HG03196 (cell line): ENCODE data around the gene DKK3.

Experiments used
- ATAC-seq: cut with Tn5 transposase; IDR thresholded peaks from one replicate; pipeline ENCODE4 v1.9.1; 2021; ENCODE audit not compliant: unreplicated experiment

DKK3 gene

GRCh38 chr11:12005476-12005875 is 3.0 kb downstream of the DKK3 start:
- no peak for ATAC-seq

- no peak for ATAC-seq
These were observed 3.4 kb downstream of the DKK3 start for GRCh38 chr11:12005061-12005460.

- no peak for ATAC-seq
These were observed 4.6 kb downstream of the DKK3 start for GRCh38 chr11:12003815-12004214.

- no peak for ATAC-seq
These were observed 5.1 kb downstream of the DKK3 start for GRCh38 chr11:12003336-12003735.

GRCh38 chr11:12001186-12001585 is 7.2 kb downstream of the DKK3 start:
- ATAC-seq: no peak

GRCh38 chr11:11998091-11998781 is 10.2 kb downstream of the DKK3 start:
- no peak for ATAC-seq

GRCh38 chr11:11997049-11997322 is 11.4 kb downstream of the DKK3 start:
- no peak for ATAC-seq

GRCh38 chr11:11996321-11997048 is 11.9 kb downstream of the DKK3 start:
- ATAC-seq: no peak

- ATAC-seq: no peak
These were observed 12.8 kb downstream of the DKK3 start for GRCh38 chr11:11995601-11996000.

- no peak for ATAC-seq
These were observed 14.6 kb downstream of the DKK3 start for GRCh38 chr11:11993839-11994238.

- ATAC-seq: no peak
These were observed 15.9 kb downstream of the DKK3 start for GRCh38 chr11:11992257-11993212.

- ATAC-seq: no peak
These were observed 18.4 kb downstream of the DKK3 start for GRCh38 chr11:11989774-11990744.

GRCh38 chr11:11988681-11989261 is 19.7 kb downstream of the DKK3 start:
- no peak for ATAC-seq

GRCh38 chr11:11988099-11988651 is 20.3 kb downstream of the DKK3 start:
- ATAC-seq: no peak

GRCh38 chr11:11987503-11988022 is 20.9 kb downstream of the DKK3 start:
- ATAC-seq: no peak

- ATAC-seq: no peak
These were observed 22.2 kb downstream of the DKK3 start for GRCh38 chr11:11985954-11986949.

GRCh38 chr11:11985016-11985715 is 23.3 kb downstream of the DKK3 start:
- no peak for ATAC-seq

- ATAC-seq: no peak
These were observed 23.9 kb downstream of the DKK3 start for GRCh38 chr11:11984563-11984962.
